GM18951 (cell line): ENCODE data around the gene ATP13A3.

Experiments
- POLR2A ChIP-seq: IDR thresholded peaks from 4 replicates; pipeline ENCODE4 v1.6.1; 2011; ENCODE audit warnings: mild to moderate bottlenecking; ENCODE audit not compliant: insufficient read length, insufficient read depth; ENCODE audit errors: extremely low read depth
- in situ Hi-C: fragments of 300-500 bp; cut with MboI; formaldehyde crosslinking; loops from one replicate; pipeline ENCODE4 v1.12.0; 2022; ENCODE audit warnings: low sequenced_read_pairs, mixed read lengths, inconsistent platforms; ENCODE audit not compliant: unreplicated experiment

The ATP13A3 gene

GRCh38 chr3:194396539-194396858 lies 90.3 kb downstream of the ATP13A3 start:
- no peak for TF ChIP-seq POLR2A
- in situ Hi-C loops = no loop called here

- in situ Hi-C loops = no loop called here
- no peak for TF ChIP-seq POLR2A
Measured at GRCh38 chr3:194395778-194396538, 90.8 kb downstream of the ATP13A3 start.

GRCh38 chr3:194395212-194395611 lies 91.6 kb downstream of the ATP13A3 start:
- in situ Hi-C loops = no loop called here
- no peak for TF ChIP-seq POLR2A

GRCh38 chr3:194392576-194392975 lies 94.2 kb downstream of the ATP13A3 start:
- no peak for TF ChIP-seq POLR2A
- in situ Hi-C loops = no loop called here

- in situ Hi-C loops = no loop called here
- TF ChIP-seq POLR2A = no peak
Measured at GRCh38 chr3:194390835-194391234, 96.0 kb downstream of the ATP13A3 start.

- TF ChIP-seq POLR2A = no peak
- in situ Hi-C loops = no loop called here
Measured at GRCh38 chr3:194389269-194389668, 97.5 kb downstream of the ATP13A3 start.

- in situ Hi-C loops = no loop called here
- no peak for TF ChIP-seq POLR2A
Measured at GRCh38 chr3:194387926-194388418, 98.8 kb downstream of the ATP13A3 start.

GRCh38 chr3:194387276-194387675 lies 99.5 kb downstream of the ATP13A3 start:
- in situ Hi-C loops = no loop called here
- no peak for TF ChIP-seq POLR2A

GRCh38 chr3:194386648-194387047 lies 100.2 kb downstream of the ATP13A3 start:
- in situ Hi-C loops = no loop called here
- no peak for TF ChIP-seq POLR2A

- TF ChIP-seq POLR2A = no peak
- in situ Hi-C loops = no loop called here
Measured at GRCh38 chr3:194386066-194386465, 100.7 kb downstream of the ATP13A3 start.

GRCh38 chr3:194384569-194385001 lies 102.2 kb downstream of the ATP13A3 start:
- in situ Hi-C loops = no loop called here
- no peak for TF ChIP-seq POLR2A

- TF ChIP-seq POLR2A = no peak
- in situ Hi-C loops = no loop called here
Measured at GRCh38 chr3:194384156-194384555, 102.6 kb downstream of the ATP13A3 start.

GRCh38 chr3:194383276-194383940 lies 103.4 kb downstream of the ATP13A3 start:
- TF ChIP-seq POLR2A = no peak
- in situ Hi-C loops = no loop called here

GRCh38 chr3:194382892-194383223 lies 103.9 kb downstream of the ATP13A3 start:
- in situ Hi-C loops = no loop called here
- no peak for TF ChIP-seq POLR2A
